Activated CD4-positive, alpha-beta T cell treated with anti-CD3 and anti-CD28 coated beads, Interleukin-10, Interleukin-2, amounts not matched to agents 100 ng/mL and 50 ng/mL, durations not matched to agents 16 hours and 8 hours (primary cell): Measurements from ENCODE around the gene LRRC3C.
A peak's percentile ranks its signal among the peaks of the same experiment; 100 is the strongest.

Source experiments
- DNase-seq: peaks from one replicate; pipeline ENCODE4 v3.0.0-alpha.2; 2020

Gene LRRC3C

DNA sequence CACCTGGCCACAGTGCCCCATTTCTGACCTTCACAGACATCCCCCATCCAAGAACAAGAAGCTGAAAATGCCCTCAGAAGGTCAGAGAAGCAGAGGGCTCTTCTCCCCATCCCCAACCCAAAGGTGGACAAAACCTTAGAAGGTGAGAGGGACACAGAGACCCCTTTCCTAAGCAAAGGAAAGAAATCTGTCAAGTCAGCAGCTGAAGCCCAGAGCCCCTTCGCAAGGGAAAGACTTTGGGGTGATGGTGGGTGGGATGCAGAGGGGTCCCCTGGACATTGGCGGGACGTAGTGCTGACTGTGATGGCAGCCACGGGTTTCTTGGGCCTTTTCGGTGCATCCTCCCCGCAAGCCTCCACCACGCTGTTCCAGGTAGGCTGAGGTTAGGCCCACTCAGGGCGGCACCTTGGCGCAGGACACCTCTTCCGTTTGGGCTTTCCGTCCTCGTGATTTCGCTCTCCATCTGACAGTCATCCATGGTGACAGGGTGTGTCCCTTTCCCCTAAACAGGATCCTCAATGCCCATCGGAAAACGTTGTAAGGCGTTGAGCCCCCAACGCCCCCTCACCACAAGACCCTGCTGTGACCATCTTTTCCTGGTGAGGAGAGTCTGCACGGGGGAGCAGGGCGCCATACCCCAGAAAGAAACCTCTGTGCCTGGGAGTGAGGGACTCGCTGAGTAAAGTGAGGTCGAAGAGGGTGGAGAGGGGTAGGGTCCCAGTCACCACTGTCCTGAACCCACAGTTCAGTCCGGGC lies 24.6 kb downstream of the LRRC3C start:
- no peak for DNase-seq

DNA sequence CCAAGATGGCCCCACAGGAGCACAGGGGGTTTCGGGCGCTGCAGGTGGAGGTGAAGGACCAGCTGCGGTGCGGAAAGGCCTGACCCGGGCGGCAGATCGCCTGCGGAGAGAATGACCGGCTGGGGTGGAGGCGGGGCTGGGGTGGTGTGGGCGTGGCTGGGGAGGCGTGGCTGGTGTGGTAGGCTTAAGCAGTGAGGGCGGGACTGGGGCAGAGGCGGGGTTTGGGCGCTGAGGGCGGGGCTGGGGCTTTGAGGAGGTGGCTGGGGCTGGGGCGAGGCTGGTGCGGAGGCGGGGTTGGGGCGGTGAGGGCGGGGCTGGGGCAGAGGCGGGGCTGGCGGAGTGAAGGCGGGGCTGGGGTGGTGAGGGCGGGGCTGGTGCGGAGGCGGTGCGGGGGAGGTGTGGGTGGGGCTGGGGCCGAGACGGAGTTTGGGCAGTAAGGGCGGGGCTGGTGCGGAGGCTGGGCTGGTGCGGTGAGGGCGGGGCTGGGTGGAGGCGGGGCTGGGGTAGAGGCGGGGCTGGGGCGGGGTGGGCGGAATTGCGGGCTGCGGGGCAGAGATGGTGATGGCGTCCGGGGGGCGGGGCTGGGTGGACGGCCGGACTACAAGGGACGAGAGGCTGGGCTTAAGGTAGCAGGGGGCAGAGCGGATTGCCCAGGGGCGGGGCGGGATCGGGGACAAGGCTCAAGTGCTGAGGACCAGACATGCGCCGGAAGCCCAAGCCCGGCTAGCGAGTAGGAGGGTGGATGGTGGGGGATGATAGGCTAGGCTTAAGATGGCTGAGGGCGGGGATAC lies 25.3 kb downstream of the LRRC3C start:
- peak; percentile 98 for DNase-seq

DNA sequence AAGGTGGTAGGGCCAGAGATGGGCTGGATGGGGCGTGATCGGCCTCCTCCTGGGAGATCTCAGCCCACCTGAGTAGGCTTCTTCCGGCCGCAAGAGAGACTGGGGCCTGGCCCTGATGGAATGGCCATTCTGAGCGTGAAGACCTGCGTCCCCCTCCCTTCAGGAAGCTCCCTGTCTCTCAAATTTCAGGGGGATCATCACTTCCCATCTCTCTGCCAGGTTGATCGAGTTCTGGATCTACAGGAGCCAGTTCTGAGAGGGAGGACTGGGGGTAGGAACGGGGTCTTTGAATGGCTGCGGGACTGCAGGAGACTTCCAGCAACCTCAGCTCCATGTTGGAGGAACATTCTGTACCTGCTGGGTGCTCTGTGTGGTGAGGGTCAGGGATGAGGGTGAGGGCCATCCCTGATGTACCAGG lies 25.9 kb downstream of the LRRC3C start:
- no peak for DNase-seq

DNA sequence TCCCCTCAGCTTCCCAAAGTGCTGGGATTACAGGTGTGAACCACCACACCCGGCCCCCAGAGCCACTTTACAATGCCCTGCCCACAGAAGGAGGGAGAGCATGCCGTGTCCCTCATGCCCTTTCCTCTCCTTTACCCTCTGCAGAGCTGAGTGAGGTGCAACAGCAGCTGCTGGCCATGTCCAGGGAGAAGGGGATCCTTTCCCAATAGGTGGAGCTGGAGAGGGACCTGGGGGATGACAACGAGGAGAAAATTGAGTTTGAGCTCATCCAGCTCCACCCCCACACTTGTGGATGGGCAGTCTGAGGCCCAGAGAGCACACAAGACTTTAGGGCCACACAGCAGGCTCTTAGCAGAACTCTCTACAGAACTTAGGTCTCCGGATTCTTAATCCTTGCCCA lies 27.3 kb downstream of the LRRC3C start:
- no peak for DNase-seq

DNA sequence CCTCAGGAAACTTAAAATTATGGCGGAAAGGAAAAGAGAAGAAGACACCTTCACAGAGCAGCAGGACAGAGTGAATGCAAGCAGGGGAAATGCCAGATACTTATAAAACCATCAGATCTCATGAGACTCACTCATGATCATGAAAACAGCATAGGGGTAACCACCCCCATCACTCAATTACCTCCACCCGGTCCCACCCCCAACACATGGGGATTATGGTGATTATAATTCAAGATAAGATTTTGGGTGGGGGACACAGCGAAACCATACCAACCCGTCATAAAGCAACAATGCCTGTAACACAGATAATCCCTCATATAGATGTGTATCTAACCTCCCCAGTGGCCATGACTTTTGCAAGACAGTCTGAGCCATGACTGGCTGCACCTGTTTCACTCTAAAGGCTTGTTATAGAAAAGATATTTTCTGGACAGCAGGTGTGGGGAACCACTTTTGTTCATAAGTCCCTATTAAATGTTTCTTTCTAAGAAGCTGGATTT lies 28.2 kb downstream of the LRRC3C start:
- DNase-seq, result no peak

DNA sequence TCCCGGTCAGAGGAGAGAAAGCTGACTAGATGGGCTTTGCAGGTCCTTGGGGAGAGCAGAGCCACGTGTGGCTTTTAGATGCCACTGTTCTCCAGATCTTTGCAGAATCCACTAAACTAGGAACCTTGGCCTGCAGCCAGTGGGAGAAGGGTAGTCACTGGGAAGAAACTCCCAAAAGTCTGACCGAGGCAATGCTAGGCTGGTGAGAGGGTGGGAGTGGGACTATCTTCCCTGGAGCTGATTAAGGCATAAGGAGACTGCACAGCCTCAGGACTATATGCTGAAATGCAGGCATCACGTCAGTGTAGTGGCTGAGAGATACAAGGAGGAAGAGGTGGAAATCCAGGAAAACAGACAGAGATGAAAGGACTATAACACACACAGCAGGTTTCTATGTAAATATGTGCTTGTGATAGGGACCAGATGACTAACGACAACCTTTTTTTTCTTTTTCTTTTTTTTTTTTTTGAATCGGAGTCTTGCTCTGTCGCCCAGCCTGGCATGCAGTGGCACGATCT lies 33.1 kb downstream of the LRRC3C start:
- no peak for DNase-seq

DNA sequence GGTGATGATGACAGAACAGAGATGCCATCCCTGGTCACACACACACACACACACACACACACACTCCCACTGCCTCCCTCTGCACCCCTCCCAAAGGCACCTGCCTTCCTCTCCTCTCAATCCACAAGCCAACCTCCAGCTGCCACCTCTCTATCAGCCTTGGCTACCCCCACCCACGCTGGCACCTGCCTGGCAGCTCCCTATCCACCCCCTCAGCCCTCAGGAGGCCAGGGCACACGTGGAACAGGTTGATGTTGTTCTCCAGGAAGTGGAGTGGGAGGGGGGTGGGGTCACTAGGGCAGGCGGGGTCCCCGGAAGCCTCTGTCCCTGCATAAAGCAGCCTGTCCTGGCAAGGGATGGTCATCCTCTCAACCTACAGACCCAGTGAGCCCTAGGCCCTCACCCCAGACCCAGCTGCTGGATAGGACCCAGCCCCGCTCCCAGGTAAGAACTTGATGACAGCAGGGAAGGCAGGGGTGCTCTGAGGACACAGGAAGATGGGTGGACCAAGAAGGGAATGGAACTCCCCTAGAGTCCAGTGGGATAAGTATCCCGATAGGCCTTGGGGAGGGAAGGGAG lies 35.2 kb downstream of the LRRC3C start, which contains the start of gene GSDMA:
TSS of gene GSDMA (plus strand) at position 363 of the 579 bp plus-strand sequence. CDS start 2,684 bp downstream, outside the sequence.
- DNase-seq, result no peak

DNA sequence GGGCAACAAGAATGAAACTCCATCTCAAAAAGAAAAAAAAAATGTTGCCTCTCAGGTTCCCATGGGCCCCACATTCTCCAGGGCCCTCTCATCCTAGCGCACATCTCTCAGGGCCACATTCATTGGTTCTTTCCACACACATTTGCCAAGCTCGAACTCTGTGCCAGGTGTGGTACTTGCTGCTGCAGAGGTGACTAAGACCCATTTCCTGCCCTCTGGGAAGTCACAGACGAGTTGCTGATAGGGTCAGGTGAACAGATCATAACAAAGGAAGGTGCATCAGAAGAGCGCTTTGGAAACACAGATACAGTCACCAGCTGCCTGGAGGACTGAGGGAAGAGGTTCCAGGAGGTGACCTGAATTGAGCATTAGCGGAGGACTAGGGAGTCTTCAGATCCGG lies 36.3 kb downstream of the LRRC3C start:
- DNase-seq, result peak; percentile 17

DNA sequence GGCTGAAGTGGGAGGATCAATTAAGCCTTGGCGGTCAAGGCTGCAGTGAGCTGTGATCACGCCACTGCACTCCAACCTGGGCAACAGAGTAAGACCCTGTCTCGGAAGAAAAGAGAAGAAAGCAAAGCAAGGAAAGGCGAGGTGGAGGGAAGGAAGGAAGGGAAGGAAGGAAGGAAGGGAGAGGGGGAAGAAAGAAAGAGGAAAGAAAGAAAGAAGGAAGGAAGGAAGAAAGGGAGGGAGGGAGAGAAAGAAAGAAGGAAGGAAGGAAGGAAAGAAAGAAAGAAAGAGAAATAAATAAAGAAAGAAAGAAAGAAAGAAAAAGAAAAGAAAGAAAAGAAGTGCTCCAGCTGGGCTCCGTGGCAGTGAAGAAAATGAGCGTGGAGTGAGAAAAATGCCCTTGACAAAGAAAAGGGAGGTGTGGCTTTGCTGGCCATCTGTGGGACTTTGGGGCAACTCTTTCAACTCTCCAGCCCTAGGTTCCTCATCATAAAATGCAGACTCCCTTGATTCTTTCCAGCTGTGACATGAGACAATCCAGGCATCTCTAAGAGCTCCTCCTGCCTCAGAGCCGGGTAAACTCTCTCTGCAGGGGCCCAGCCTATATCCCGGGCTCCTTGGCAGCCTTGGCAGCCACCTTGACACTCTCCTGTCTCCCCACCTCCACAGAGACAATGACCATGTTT lies 37.6 kb downstream of the LRRC3C start:
- no peak for DNase-seq

DNA sequence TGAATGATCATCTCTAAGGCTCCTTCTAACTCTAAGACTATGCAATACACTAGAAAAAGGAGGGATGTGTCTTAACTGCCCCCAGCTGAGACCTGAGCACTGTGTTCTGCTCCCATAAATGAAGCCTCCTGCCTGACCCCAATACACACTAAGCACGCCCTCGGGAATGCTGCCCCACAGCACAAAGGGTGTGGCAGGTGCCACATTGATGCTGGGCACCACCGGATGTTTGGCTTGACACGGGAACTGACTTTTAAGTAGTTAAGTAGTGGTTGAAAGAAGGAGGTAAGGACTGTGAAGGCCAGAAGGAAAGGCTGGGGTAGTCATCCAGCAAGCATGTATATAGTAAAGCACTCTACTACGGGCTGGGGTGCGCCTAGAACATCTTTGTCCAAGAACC lies 39.2 kb downstream of the LRRC3C start:
- DNase-seq, result no peak

DNA sequence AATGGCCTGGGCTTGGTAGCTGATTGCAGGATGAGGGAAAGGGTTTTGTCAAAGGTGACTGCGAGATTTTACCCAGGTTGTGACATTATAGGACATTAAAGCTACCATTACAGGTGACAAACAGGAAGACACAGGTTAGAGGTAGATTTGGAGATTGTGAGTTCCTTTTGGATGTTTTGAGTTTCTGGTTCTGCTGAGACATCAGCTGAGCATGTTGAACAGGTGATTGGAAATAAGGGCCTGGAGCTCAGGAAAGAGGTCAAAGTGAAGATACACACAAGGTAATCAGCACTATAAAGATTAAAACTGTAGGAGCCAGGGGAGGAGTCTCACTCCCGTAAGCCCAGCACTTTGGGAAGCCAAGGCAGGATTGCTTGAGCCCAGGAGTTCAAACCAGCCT lies 41.2 kb downstream of the LRRC3C start:
- DNase-seq, result no peak

DNA sequence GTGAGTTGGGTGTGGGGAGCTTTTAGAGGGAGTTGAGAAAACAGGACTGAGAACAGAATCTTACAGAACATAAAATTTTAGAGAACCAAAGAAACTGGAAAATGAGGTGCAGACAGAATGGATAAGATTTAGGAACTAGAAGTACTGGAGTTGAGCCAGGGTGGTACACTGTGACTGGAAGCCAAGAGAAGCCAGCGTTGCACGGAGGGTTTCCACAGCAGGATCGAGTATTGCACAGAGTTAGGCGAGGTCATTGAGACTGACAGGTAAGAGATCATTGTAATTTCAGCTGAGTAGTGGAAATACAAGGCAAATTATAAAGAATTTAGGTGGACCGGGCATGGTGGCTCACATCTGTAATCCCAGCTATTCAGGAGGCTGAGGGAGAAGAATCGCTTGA lies 41.8 kb downstream of the LRRC3C start:
- no peak for DNase-seq

DNA sequence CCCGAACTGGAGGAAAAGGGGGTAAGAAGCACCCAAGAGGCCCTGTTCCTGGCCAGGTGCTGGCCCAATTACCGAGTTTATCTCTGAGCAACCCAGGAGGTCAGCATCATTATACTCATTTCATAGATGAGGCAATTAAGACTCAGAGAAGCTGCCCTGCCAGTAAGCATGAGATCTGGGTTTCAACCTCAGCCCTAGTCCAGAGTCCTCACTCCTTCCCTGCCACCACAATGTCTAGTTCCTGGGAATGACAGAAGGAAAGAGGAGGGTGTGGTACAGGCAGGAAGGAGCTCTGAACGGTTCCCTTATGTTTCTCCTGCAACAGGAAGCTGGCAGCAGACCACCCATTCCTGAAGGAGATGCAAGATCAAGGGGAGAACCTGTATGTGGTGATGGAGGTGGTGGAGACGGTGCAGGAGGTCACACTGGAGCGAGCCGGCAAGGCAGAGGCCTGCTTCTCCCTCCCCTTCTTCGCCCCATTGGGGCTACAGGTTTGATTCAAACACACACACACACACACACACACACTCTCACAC lies 42.7 kb downstream of the LRRC3C start:
- no peak for DNase-seq

DNA sequence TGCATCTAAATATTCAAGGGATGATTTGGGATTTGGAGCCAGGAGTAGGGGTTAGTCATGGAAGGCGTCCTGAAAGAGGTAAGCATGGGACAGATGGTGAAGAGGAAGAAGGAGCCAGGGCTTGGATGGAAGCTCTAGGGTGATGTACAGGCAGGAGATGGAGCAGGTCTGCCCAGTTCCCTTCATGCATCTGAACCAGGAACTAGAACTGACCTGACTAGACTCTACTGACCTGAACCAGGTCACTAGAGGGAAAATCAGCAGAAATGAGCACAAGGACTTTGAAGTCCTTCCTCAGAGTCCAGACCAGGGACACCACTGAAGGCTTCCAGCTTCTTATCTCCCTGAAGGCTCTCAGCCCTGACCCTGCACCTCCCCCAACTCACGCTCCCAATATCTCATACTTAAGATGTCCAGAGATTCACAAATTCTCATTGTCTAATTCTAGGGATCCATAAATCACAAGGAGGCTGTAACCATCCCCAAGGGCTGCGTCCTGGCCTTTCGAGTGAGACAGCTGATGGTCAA lies 43.6 kb downstream of the LRRC3C start:
- DNase-seq, result no peak

DNA sequence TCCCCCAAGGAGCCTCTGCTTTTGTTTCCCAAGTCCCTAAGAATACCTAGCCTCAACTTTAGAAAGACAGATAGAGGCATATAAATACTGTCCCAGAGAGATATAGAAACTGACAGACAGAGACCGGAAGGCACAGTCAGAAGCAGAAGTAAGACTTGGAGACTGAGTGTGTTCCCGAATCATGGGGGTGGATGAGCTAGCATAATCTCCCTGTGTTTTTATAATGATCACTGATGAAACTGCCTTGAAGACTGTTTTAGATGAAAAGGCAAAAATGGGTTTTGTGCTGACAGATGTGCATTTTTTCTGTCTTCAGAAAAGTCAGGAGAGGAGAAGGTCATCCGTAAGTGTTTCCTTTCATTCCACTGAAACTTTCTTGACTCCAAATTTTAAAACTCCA lies 44.7 kb downstream of the LRRC3C start:
- DNase-seq, result peak; percentile 16

DNA sequence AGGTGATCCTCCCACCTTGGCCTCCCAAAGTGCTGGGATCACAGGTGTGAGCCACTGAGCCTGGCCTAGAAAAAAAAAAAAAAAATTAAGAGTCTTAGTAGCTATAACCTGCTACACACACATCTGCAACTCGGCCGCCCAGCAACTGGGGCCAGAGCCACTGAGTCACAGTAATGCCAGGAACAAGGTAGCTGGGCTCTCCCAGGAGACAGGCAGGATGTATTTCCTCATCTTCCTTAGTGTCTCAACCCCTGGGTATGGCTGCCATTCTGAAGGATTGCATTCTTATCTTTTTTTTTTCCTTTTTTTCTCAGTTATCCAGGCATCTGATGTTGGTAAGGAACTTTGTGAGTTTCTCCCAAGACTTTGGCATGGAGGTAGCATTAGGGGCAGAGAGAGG lies 46.0 kb downstream of the LRRC3C start:
- no peak for DNase-seq

DNA sequence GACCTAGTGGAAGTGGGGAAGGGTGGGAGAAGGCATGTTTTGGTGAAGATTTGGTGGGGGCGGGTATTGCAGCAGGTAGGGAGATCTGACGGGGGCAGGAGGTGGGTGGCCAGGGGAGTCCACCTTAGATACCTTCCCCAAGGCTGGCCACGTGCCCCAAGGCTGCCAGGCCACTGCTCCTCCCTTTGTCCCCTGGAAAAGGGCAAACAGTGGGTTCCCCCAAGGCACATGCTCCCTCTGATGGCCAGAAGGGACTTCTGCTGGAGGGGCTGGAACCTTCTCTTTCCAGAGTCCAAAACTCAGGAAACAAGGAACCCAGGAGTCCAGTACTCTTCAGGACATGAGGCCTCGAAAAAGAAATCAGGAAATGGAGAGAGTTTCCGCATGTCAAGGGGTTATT lies 46.9 kb downstream of the LRRC3C start:
- DNase-seq, result no peak

DNA sequence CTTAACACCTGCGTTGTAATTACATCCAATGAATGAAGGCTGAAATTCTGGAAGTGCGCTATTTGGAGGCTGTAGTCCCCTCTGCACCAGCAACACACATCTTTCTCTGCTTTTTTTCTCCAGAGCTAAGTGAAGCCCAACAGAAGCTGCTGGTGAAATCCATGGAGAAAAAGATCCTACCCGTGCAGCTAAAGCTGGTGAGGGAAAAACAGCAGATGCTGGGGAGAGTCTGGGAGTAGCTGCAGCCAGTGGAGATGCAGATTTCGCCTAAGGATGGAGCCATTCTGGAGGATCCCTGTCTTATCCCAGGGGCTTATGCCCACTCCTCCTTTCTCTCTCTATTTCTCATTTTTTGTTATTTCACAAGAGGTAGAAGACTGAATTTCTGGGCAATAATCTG lies 48.3 kb downstream of the LRRC3C start:
- no peak for DNase-seq

DNA sequence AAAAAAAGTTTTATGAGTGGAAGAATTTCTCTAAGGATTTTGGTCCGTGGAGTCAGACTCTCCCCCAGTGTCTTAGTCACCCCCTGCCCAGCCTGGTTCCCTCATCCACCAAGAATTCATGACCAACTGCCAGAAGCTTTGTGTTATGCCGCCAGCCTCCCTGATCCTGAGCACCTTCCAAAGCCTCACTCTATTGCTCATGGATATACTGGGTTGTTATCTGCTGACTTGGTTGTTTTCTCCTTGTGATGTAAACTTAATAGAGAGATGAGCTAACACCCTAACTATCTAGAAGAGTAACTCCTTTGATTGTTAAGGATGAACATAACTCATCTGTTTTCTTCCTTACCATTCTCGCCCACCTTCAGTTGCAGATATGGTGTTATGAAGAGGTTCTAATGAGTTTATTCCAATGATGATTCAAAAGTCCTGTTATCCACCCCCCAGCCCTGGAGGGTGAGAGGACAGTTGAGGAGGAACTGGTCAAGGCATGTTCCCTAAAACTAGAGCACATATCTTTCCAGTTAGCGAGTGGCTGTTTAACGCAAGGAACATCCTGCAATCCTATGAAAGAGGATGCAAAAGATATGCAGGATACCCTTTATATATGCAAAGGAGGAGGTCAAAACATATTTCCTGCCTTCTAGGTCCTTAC lies 51.6 kb downstream of the LRRC3C start:
- DNase-seq, result no peak

DNA sequence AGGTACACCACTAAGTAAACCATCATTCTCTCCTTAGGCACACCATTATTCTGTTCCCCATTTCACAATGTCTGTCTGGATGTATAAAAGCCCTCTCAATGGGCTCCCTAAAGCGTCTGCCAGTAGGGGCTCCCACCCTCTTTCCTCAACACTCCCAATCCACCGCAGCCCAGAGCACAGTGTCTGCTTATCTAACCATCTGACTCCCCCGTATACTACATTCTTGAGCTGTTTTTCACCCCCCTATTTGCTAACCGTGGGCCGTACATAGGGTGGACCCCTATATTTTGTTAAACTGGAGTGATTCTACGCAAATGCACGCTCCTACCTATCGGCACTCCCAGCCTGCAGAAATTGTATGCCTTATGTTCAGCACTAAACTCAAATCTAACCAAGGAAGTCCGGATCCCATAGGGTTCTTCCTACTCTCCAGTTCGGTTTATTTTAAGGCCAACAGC lies 52.4 kb downstream of the LRRC3C start:
- DNase-seq, result peak; percentile 24

DNA sequence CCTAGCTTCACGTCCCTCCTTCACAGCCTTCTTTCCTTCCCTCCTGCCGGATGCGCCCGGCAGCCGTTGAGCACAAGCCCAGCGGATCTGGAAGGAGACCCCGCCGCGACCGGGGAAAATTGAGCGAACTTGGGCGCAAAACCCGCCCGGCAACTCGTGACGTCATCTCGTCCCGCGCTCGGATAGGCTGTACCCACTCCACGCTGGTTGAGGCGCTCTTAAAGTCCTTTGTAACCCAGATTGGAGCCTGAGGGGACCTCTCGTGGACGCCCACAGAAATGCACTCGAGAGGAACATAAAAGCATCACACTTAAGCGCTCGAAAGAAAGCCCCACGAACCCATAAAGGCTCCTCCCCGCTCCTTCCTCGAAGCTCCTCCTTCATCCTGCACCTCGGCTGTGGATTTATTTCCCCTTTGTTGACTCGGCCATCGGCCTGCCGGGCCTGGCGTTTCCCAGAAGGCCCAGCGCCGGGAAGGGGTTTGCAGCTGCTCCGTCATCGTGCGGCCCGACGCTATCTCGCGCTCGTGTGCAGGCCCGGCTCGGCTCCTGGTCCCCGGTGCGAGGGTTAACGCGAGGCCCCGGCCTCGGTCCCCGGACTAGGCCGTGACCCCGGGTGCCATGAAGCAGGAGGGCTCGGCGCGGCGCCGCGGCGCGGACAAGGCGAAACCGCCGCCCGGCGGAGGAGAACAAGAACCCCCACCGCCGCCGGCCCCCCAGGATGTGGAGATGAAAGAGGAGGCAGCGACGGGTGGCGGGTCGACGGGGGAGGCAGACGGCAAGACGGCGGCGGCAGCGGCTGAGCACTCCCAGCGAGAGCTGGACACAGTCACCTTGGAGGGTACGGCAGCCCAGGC lies 53.0 kb downstream of the LRRC3C start, which contains the start of gene PSMD3:
TSS of gene PSMD3 (plus strand) at position 457 of the 856 bp plus-strand sequence. CDS start at position 621, 164 bp downstream.
- peak; percentile 99 for DNase-seq
